HG02885 (cell line): ENCODE measurements around the gene RARS2.
A peak's percentile ranks its signal among the peaks of the same experiment; 100 is the strongest.
"Not testable (repeated sequence)": the region's sequence is repeated elsewhere in the genome, so short reads cannot be mapped to it uniquely, and the experiment has no call there.

ENCODE experiments used
- ATAC-seq: cut with Tn5 transposase; IDR thresholded peaks from one replicate; pipeline ENCODE4 v1.9.1; 2021; ENCODE audit warnings: mild to moderate bottlenecking; ENCODE audit not compliant: unreplicated experiment, poor library complexity

Gene RARS2

DNA sequence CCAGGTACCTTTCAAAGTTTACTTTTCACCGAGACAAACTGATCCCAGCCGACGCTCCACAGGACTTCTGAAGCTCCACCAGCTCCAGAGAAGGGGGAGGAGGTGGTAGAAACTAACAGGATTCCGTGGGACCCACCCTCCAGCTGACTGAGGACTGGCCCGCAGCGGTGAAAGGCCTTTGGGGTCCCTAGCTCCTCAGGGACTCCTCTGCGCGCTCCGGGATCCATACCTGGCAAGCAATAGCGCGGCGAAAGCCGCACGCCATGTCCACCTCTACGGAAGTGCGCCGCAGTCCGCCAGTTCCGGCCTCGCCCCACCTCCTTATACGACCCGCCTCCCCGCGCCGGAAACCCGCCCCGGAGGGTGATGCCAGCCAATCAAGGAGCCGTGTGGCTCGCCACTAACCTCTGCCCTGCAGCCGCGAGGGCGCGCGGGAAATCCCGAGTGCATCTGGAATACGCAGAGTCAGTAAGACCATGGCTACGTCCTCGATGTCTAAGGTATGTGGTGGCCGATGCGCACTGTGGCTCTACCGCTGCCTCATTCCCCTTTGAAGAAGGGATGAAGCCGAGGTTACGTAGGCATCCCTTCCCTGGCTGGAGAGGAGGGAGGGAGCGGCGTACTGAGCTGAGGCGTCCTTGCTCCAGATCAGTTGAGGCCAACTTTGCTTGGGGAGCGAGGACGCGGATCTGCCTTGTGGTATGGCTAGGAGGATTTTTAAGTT, at the start of gene RARS2, which contains the start of gene ORC3:
Gene RARS2 (minus strand): TSS at position 295 of the 724 bp plus-strand sequence. CDS start 30 bp downstream, at position 265.
Gene ORC3 (plus strand): TSS at position 443 of the 724 bp plus-strand sequence. CDS start 34 bp downstream, at position 477.
- ATAC-seq, result peak; percentile 100

- ATAC-seq, result no peak
Measured at GRCh38 chr6:87639373-87639772, 49.6 kb upstream of the RARS2 start.

DNA sequence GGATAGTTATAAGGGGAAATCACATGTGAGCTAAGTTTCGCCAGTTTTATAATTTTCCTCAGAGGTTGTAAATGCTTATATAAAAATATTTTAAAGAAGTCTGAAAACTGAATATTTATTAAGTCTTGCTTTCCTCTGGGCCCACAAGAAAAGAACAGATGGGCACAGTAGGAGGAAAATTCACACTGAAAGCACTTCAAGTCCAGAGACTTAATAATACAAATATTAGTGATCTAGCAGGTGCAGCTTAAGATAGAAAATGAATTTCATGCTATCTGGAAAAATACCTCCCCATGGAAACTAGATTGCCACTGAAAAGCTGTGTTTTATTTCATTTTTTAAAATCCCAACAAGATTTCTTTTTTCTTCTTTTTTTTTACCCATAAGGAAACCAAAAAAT, 47.3 kb upstream of the RARS2 start:
- no peak for ATAC-seq

DNA sequence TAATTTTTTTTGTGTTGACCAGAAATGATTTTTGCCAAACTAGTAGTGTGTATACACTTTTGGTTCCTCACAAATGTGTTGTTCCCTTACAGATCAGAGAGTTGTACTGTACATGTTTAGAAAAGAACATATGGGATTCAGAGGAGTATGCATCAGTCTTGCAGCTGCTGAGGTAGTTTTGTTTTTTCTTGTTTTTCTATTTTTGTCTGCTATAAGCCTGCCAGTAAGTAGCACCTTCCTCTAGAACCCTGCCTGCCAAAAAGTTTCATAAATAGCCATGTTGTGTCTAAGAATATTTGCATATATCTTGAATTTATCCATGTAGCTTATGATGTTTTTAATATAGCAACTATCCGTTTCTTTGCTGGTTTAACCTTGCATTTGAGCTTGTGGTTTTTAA, 46.5 kb upstream of the RARS2 start:
- ATAC-seq, result no peak

DNA sequence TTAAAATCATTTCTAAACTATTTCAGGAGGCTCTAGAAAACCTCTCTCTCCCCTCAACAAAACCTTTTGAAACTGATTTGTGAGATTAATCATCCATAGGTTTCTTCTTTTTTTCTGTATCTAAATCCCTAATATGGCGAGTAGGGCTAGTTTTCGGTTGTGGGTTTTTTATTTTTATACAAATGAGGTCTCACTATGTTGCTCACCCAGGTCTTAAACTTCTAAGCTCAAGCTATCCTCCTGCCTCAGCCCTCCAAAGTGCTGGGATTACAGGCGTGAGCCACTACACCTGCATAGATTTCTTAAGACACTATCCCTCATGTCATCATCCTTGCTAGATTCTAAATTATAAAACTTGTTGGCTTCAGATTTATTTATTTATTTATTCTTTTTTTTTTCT, 44.1 kb upstream of the RARS2 start:
- ATAC-seq, result no peak

DNA sequence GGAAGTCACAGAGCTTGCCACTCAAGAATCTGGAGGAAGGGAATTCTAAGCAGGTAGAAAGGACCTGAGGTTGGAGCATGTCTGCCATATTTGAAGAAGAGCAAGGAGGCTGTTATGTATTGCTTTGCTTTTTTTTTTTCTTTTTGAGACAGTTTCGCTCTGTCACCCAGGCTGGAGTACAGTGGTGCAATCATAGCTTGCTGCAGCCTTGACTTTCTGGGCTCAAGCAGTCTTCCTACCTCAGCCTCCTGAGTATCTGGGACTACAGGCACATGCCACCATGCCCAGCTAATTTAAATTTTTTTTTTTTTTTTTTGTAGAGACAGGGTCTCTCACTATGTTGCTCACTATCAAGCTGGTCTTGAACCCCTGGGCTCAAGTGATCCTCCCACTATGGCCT, 41.0 kb upstream of the RARS2 start:
- no peak for ATAC-seq

DNA sequence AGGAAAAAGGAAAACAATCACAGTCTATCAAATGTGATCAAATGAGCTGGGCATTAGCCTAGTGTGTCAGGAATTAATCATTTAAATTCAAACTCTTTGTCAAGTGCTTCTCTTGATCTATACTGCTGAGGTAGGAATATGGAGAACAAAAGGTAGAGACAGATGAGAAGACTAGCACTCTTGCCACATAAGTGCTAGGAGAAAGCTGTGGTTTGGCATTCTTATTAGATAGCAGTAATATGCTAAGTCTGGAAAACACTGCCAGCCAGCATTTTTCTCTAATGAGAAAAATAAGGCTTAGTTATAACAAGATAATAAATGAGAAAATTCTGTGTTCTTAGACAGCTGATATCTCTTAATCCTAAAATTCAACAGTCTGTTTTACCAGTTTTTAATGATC, 39.1 kb upstream of the RARS2 start:
- ATAC-seq, result no peak

DNA sequence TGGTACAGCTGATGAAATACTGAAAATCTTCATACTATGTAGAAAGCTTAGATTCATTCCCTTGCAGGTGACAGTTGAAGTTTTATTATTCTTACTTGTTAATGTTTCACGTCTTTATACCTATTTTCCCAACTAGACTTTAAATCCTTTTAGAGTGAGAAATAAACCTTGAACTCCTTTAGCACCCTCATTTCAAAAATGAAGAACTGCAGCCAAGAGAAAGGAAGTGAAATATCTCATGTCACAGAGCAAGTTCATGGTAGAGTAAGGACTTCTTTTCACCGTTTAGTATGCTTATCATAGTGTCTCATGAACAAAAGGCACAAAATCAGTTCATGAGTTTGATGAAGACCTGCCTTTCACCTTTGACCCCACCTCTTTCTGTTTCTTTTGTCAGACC, 38.6 kb upstream of the RARS2 start:
- no peak for ATAC-seq

DNA sequence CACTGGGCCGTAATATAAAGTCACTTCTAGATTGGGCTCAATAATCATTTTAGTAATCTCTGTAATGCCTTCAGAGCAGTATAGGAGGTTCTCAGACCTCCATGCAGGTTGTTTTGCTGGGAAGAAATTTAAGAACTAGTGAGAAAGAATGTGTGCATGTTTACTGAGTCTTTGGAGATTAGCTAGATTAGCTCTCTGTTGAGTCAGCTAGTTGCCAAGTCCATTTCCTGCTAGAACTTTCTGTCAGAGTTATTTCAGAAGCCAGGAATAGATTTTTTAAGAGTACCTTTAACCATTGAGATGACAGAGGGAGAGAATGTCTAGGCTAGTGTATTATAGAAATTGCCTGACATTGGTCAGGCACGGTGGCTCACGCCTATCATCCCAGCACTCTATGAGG, 33.5 kb upstream of the RARS2 start:
- no peak for ATAC-seq

GRCh38 chr6:87618531-87618930, 28.7 kb upstream of the RARS2 start:
- ATAC-seq, result no peak

GRCh38 chr6:87617405-87617804, 27.6 kb upstream of the RARS2 start:
- no peak for ATAC-seq

GRCh38 chr6:87613018-87613417, 23.2 kb upstream of the RARS2 start:
- not testable (repeated sequence) for ATAC-seq

DNA sequence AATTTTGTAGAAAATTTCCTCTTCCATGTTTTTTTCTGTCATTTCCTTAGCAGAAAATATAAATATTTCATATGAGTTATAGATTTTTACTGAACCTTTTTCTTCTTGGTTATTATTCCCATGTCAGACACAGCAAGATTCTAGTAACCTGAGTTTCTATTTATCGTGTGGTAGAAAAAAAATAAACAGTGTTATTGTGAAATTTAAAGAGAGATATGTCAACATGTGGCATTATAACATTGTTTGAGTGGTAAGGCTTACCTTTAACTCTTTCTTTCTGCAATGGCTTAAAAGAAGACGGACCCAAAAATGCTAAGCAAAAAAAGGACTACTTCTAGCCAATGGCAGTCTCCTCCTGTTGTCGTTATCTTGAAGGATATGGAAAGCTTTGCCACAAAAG, 19.0 kb upstream of the RARS2 start:
- ATAC-seq, result no peak

- no peak for ATAC-seq
Measured at GRCh38 chr6:87606199-87606598, 16.4 kb upstream of the RARS2 start.

GRCh38 chr6:87600576-87600975, 10.8 kb upstream of the RARS2 start:
- ATAC-seq, result no peak

DNA sequence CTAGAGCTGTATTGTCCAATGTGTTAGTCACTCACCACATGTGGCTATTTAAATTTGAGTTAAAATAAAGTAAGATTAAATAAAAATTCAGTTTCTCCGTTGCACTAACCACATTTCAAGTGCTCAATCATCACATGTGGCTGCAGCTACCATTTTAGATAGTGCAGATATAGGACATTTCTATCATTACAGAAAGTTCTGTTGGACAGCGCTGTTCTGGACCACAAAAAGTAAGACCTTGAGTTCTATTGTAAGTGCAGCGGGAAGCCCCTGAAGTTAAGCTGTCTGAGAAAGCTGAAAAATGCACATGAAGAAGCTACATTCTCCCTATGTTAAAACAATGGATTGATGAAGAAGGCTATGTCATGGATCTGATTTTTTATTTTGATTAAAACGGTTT, 1.2 kb upstream of the RARS2 start:
- ATAC-seq, result no peak

GRCh38 chr6:87590417-87590880, 662 bp upstream of the RARS2 start:
- no peak for ATAC-seq

DNA sequence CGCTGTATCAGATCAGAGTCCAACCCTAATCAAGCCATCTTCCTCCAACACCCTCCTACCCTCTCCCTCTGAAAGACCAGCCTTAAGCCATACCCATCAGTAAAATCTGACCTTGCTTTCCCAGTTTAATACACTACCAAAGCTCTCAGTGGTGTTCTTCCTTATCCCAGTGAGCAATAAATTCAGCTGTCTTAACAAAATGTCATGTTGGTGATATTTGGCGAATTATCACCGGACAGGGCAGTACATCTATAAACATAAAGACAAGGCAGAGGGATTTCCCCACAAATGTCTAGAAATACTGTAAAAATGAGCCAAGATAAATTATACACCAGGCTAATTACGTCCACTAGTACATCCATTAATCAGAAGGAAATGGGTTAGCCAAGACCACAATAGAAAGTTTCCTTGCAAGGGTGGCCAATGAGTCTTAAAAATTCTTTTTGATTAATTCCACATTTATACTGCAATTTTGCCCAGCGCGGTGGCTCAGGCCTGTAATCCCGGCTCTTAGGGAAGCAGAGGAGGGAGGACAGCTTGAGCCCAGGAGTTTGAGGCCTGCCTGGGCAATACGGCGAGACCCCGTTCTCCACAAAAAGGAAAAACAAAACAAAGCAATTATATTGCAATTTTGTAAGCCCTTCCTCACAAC, 905 bp downstream of the RARS2 start:
- ATAC-seq, result no peak

DNA sequence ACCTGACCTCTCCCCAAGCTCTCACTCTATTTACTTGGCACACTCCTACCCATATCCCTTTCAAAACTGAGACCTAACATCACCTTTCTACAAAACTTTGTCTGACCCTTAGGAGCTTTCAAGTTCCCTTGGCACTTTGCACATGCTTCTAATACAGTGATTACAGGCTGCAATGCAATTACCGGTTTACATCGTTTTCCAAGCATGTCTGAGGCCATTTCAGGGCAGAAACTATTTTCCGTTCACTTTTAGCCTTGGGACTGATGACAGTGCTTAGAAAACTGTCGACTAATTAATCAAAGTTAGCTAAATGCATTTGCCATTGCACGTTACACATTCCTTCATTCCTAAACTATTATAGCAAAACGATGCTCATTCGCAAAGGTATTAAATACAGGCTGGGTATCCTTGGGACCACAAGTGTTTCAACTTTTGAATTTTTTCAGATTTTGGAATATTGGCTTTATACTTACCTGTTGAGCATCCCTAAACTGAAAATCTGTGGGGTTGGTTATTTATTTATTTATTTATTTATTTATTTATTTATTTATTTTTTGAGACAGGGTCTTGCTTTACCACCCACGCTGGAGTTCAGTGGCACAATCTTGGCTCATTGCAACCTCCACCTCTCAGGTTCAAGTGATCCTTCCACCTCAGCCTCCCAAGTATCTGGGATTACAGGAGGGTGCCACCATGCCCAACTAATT, 3.3 kb downstream of the RARS2 start:
- ATAC-seq, result no peak

- ATAC-seq, result no peak
Measured at GRCh38 chr6:87583822-87584221, 6.0 kb downstream of the RARS2 start.

DNA sequence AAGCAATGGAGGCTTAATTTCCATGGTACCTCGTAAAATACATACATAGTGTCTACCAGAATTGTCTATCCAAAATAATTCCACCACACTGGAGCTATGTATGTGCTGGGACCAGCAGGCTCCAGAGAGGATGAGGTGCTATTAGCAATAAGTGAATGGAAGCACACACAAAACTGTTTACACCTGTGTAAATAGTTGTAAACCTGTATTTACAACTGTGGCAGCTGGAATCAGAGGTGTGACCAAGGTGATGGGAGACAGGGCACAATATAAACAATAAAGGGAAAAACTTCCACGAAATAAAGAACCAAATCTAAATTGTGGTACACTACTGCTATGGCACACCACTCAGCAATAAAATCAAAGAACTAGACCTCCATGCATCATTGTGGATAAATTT, 14.4 kb downstream of the RARS2 start:
- ATAC-seq, result no peak
